ENCODE results near the gene MED13L. TPM values are rescaled to one million over a fixed set of nuclear protein-coding genes. Genes with fewer than 3 reads are reported as not detected.

The MED13L gene
- total and polyA plus RNA-seq, 2 donors (not counting 1 experiment from before 2014, with no cell fraction given) = 20.3 to 207 TPM

- no peak overlapping the region for H3K27ac Mint-ChIP-seq
- no peak overlapping the region for H3K4me3 Mint-ChIP-seq
- CTCF ChIA-PET = no interaction called here
- Histone ChIP-seq H3K27ac (ENCODE audit: low read length in 2 of 2) (no peak overlapping the region), H3K9ac (ENCODE audit: low read length) (no peak overlapping the region), H3K79me2 (ENCODE audit: control insufficient read depth, insufficient read depth, low read length) (no peaks in the 10 kb centered on the region), H3K4me2 (replicated peaks; ENCODE audit: low read depth, low read length, poor library complexity, severe bottlenecking) (no peak overlapping the region), H3K9me3 (ENCODE audit: control extremely low read depth in 1 of 3, control insufficient read depth in 2 of 3, insufficient read depth in 1 of 3, low read length in 2 of 3) (peaks cover 3 to 9% (median 6%) of the 10 kb centered on the region in 3 donors), H3K4me3 (ENCODE audit: control extremely low read depth in 1 of 5, extremely low read depth in 1 of 5, insufficient read depth in 1 of 5, low read depth in 2 of 5, low read length in 4 of 5) (no peak overlapping the region), H2AFZ (ENCODE audit: insufficient read depth, low read depth, low read length, poor library complexity, severe bottlenecking) (no peak overlapping the region), H3K27me3 (replicated peaks in 1 of 4; ENCODE audit: control extremely low read depth in 1 of 4, control insufficient read depth in 3 of 4, insufficient read depth in 4 of 4, low read length in 3 of 4) (no peaks in the 10 kb centered on the region), H4K20me1 (ENCODE audit: control insufficient read depth, insufficient read depth, low read length, poor library complexity, severe bottlenecking) (no peaks in the 10 kb centered on the region), H3K36me3 (replicated peaks in 1 of 2; ENCODE audit: control extremely low read depth in 1 of 2, control insufficient read depth in 1 of 2, extremely low read depth in 1 of 2, insufficient read depth in 2 of 2, low read length in 1 of 2) (no peaks in the 10 kb centered on the region), H3K4me1 (ENCODE audit: control insufficient read depth in 2 of 2, insufficient read depth in 2 of 2, low read length in 2 of 2) (peaks cover 0 to 5% of the 10 kb centered on the region in 2 donors)
- TF ChIP-seq EZH2 (IDR thresholded peaks at IDR 0.05; ENCODE audit: borderline replicate concordance, insufficient read depth, low read depth, low read length, poor library complexity, severe bottlenecking) (no peak), CTCF (IDR thresholded peaks at IDR 0.05) (no peak)
- no peaks in the 10 kb centered on the region for H3K27me3 Mint-ChIP-seq
- DNase-seq = no peak
- 100% methylated on average over 2 of the region's 3 CpGs for WGBS (ENCODE audit: insufficient coverage)
- POLR2A ChIA-PET = no interaction called here
- no peak for ATAC-seq (ENCODE audit: low read depth)
- H3K4me1 Mint-ChIP-seq = peaks cover 4% of the 10 kb centered on the region
- intact Hi-C loops (cut with micrococcal nuclease) = no loop called here
- H3K9me3 Mint-ChIP-seq (ENCODE audit: insufficient read depth) = no peaks in the 10 kb centered on the region
Observed at GRCh38 chr12:116306968-116307367, 29.5 kb upstream of the MED13L start.

- no peaks in the 10 kb centered on the region for H4K20me1 ChIP-seq (ENCODE audit: control insufficient read depth, insufficient read depth, low read length, poor library complexity, severe bottlenecking)
- H3K9me3 ChIP-seq (ENCODE audit: control extremely low read depth in 1 of 3, control insufficient read depth in 2 of 3, insufficient read depth in 1 of 3, low read length in 2 of 3) = peaks cover 3 to 9% (median 6%) of the 10 kb centered on the region in 3 donors
- no peak overlapping the region for H3K27ac ChIP-seq (ENCODE audit: low read length in 2 of 2)
- H3K9ac ChIP-seq (ENCODE audit: low read length) = no peak overlapping the region
- Mint-ChIP-seq H3K4me3 (no peak overlapping the region), H3K27ac (no peak overlapping the region), H3K9me3 (ENCODE audit: insufficient read depth) (no peaks in the 10 kb centered on the region), H3K27me3 (no peaks in the 10 kb centered on the region), H3K4me1 (peaks cover 4% of the 10 kb centered on the region)
- no peak for TF ChIP-seq EZH2 (IDR thresholded peaks at IDR 0.05; ENCODE audit: borderline replicate concordance, insufficient read depth, low read depth, low read length, poor library complexity, severe bottlenecking)
- H3K36me3 ChIP-seq (replicated peaks in 1 of 2; ENCODE audit: control extremely low read depth in 1 of 2, control insufficient read depth in 1 of 2, extremely low read depth in 1 of 2, insufficient read depth in 2 of 2, low read length in 1 of 2) = no peaks in the 10 kb centered on the region
- POLR2A ChIA-PET = no interaction called here
- no peak overlapping the region for H3K4me2 ChIP-seq (replicated peaks; ENCODE audit: low read depth, low read length, poor library complexity, severe bottlenecking)
- no peak overlapping the region for H3K4me3 ChIP-seq (ENCODE audit: control extremely low read depth in 1 of 5, extremely low read depth in 1 of 5, insufficient read depth in 1 of 5, low read depth in 2 of 5, low read length in 4 of 5)
- H2AFZ ChIP-seq (ENCODE audit: insufficient read depth, low read depth, low read length, poor library complexity, severe bottlenecking) = no peak overlapping the region
- ATAC-seq (ENCODE audit: low read depth) (no peak), DNase-seq (no peak)
- 100% methylated on average over 2 of the region's 5 CpGs for WGBS (ENCODE audit: insufficient coverage)
- no peaks in the 10 kb centered on the region for H3K79me2 ChIP-seq (ENCODE audit: control insufficient read depth, insufficient read depth, low read length)
- CTCF ChIA-PET = no interaction called here
- H3K4me1 ChIP-seq (ENCODE audit: control insufficient read depth in 2 of 2, insufficient read depth in 2 of 2, low read length in 2 of 2) = peaks cover 0 to 5% of the 10 kb centered on the region in 2 donors
- no peaks in the 10 kb centered on the region for H3K27me3 ChIP-seq (replicated peaks in 1 of 4; ENCODE audit: control extremely low read depth in 1 of 4, control insufficient read depth in 3 of 4, insufficient read depth in 4 of 4, low read length in 3 of 4)
- intact Hi-C loops (cut with micrococcal nuclease) = no loop called here
Observed at GRCh38 chr12:116306506-116306905, 29.0 kb upstream of the MED13L start.

Data from B cell (primary cell).